BE2C (cell line): ENCODE measurements around the gene MRTO4.
A peak's percentile ranks its signal among the peaks of the same experiment; 100 is the strongest.

Experiments used
- DNase-seq: peaks from one replicate; pipeline ENCODE4 v3.0.0-alpha.2; 2020
- H3K27me3 ChIP-seq: fragments of 250-450 bp; sonication (Bioruptor Pico); 2 replicates; pipeline ENCODE4 v1.5.1; 2020; ENCODE audit warnings: mild to moderate bottlenecking
- H3K36me3 ChIP-seq: fragments of 250-450 bp; sonication (Bioruptor Pico); 2 replicates; pipeline ENCODE4 v1.5.1; 2020; ENCODE audit warnings: mild to moderate bottlenecking
- H3K4me1 ChIP-seq: fragments of 250-450 bp; sonication (Bioruptor Pico); 2 replicates; pipeline ENCODE4 v1.5.1; 2020
- H3K4me3 ChIP-seq: 2 replicates; pipeline ENCODE4 v1.5.1; 2011; ENCODE audit warnings: low read depth, low read length
- H3K9me3 ChIP-seq: fragments of 250-450 bp; sonication (Bioruptor Pico); 2 replicates; pipeline ENCODE4 v1.5.1; 2020
- CTCF ChIP-seq: IDR thresholded peaks from 2 replicates; pipeline ENCODE4 v1.5.1; 2012; ENCODE audit warnings: mild to moderate bottlenecking, low read depth, low read length

Gene MRTO4

GRCh38 chr1:19205845-19206244 lies 45.8 kb upstream of the MRTO4 start:
- Histone ChIP-seq H3K9me3 (no peaks in the 10 kb centered on the region), H3K27me3 (no peaks in the 10 kb centered on the region), H3K36me3 (no peaks in the 10 kb centered on the region), H3K4me3 (no peak overlapping the region), H3K4me1 (no peaks in the 10 kb centered on the region)
- no peak for TF ChIP-seq CTCF
- no peak for DNase-seq

- no peak for TF ChIP-seq CTCF
- Histone ChIP-seq H3K4me3 (no peak overlapping the region), H3K36me3 (no peaks in the 10 kb centered on the region), H3K27me3 (no peaks in the 10 kb centered on the region), H3K9me3 (no peaks in the 10 kb centered on the region), H3K4me1 (no peaks in the 10 kb centered on the region)
- DNase-seq = no peak
These were observed 44.7 kb upstream of the MRTO4 start for GRCh38 chr1:19206947-19207346.

- H3K4me3 ChIP-seq = peak overlapping the region; percentile 87
- H3K9me3 ChIP-seq = no peaks in the 10 kb centered on the region
- no peaks in the 10 kb centered on the region for H3K36me3 ChIP-seq
- DNase-seq = no peak
- no peaks in the 10 kb centered on the region for H3K4me1 ChIP-seq
- no peak for TF ChIP-seq CTCF
- H3K27me3 ChIP-seq = no peaks in the 10 kb centered on the region
These were observed 42.7 kb upstream of the MRTO4 start for GRCh38 chr1:19208710-19209438.

GRCh38 chr1:19209439-19209989 lies 42.1 kb upstream of the MRTO4 start:
- peak overlapping the region; percentile 87 for H3K4me3 ChIP-seq
- peak; percentile 18 for DNase-seq
- no peaks in the 10 kb centered on the region for H3K9me3 ChIP-seq
- H3K36me3 ChIP-seq = no peaks in the 10 kb centered on the region
- no peaks in the 10 kb centered on the region for H3K4me1 ChIP-seq
- no peak for TF ChIP-seq CTCF
- H3K27me3 ChIP-seq = no peaks in the 10 kb centered on the region

GRCh38 chr1:19209990-19210771 lies 41.4 kb upstream of the MRTO4 start, which contains the start of gene UBR4:
Gene UBR4 (minus strand): TSS chr1:19210266. CDS start chr1:19210248, 18 bp downstream.
- H3K4me1 ChIP-seq = no peaks in the 10 kb centered on the region
- TF ChIP-seq CTCF = no peak
- no peaks in the 10 kb centered on the region for H3K27me3 ChIP-seq
- H3K36me3 ChIP-seq = no peaks in the 10 kb centered on the region
- H3K9me3 ChIP-seq = no peaks in the 10 kb centered on the region
- DNase-seq = peak; percentile 90
- H3K4me3 ChIP-seq = peak within 1 kb of the TSS; percentile 87
